Right ventricle myocardium inferior (tissue), 1 donor: Measurements from ENCODE around the gene CDHR3. TPM values are rescaled to one million over a fixed set of nuclear protein-coding genes. Genes with fewer than 3 reads are reported as not detected.
A peak's percentile ranks its signal among the peaks of the same experiment; 100 is the strongest.

Source experiments
- ATAC-seq: fragments of 200-7000 bp; cut with Tn5 transposase; one replicate; pipeline ENCODE4 v1.9.1; 2020; ENCODE audit warnings: mild to moderate bottlenecking, moderate library complexity
- DNase-seq: peaks from one replicate; pipeline ENCODE4 v3.0.0; 2021; ENCODE audit errors: missing footprints
- intact Hi-C: fragments of 100-400 bp; cut with DNase I; formaldehyde crosslinking; loops from one replicate; pipeline ENCODE4 v1.11.0; 2022
- total RNA-seq: library from RNA; stranded (reverse); fragmentation: NEBNext Ultra II Directional; extraction: Animal tissue kit (Norgen Biotek cat#: 25700); gene quantifications from one replicate; pipeline ENCODE4 v1.2.1, GENCODE V29; 2021
- donor health status: DM: no; HTN: yes; CAD: no; lungs with severe emphysema.

The CDHR3 gene
- total RNA-seq, 1 donor from 2014 or later: 3.6 TPM

GRCh38 chr7:106069471-106070200 lies 106.6 kb downstream of the CDHR3 start:
- DNase-seq: no peak
- intact Hi-C loops: loop anchor here (5.0 to 10.0 kb wide), 3 partner anchors 148 to 1098 kb away; partner anchors contain the start of genes HBP1 and NAMPT
- ATAC-seq: peak; percentile 11

- ATAC-seq (peak; percentile 20), DNase-seq (no peak)
- intact Hi-C loops: loop anchor here (5.0 kb wide), 1 partner anchor 1097 kb away; the partner anchor contains the start of gene HBP1
Observed at GRCh38 chr7:106070201-106070551, 107.1 kb downstream of the CDHR3 start.

- DNase-seq (no peak), ATAC-seq (no peak)
- intact Hi-C loops: loop anchor here (5.0 kb wide), 1 partner anchor 1097 kb away; the partner anchor contains the start of gene HBP1
Observed at GRCh38 chr7:106070567-106071254, 107.6 kb downstream of the CDHR3 start.

- DNase-seq (no peak), ATAC-seq (peak; percentile 24)
- intact Hi-C loops: loop anchor here (5.0 kb wide), 1 partner anchor 1096 kb away; the partner anchor contains the start of gene HBP1
Observed at GRCh38 chr7:106071356-106071998, 108.4 kb downstream of the CDHR3 start.

- intact Hi-C loops: loop anchor here (5.0 kb wide), 1 partner anchor 1095 kb away; the partner anchor contains the start of gene HBP1
- no peak for ATAC-seq
- DNase-seq: no peak
Observed at GRCh38 chr7:106071999-106072714, 109.1 kb downstream of the CDHR3 start.

GRCh38 chr7:106072715-106073091 lies 109.6 kb downstream of the CDHR3 start:
- DNase-seq: no peak
- intact Hi-C loops: loop anchor here (5.0 kb wide), 1 partner anchor 1095 kb away; the partner anchor contains the start of gene HBP1
- ATAC-seq: no peak

- DNase-seq (no peak), ATAC-seq (no peak)
- intact Hi-C loops: loop anchor here (5.0 kb wide), 1 partner anchor 1094 kb away; the partner anchor contains the start of gene HBP1
Observed at GRCh38 chr7:106073701-106074100, 110.6 kb downstream of the CDHR3 start.

- ATAC-seq (no peak), DNase-seq (no peak)
- intact Hi-C loops: loop anchor here (5.0 kb wide), 1 partner anchor 1093 kb away; the partner anchor contains the start of gene HBP1
Observed at GRCh38 chr7:106074257-106074656, 111.2 kb downstream of the CDHR3 start.

GRCh38 chr7:106075937-106076336 lies 112.9 kb downstream of the CDHR3 start:
- ATAC-seq (no peak), DNase-seq (no peak)
- intact Hi-C loops: no loop called here

- ATAC-seq: no peak
- intact Hi-C loops: no loop called here
- no peak for DNase-seq
Observed at GRCh38 chr7:106076537-106076936, 113.5 kb downstream of the CDHR3 start.

GRCh38 chr7:106080300-106080987 lies 117.4 kb downstream of the CDHR3 start:
- DNase-seq: no peak
- ATAC-seq: peak; percentile 84
- intact Hi-C loops: no loop called here

- ATAC-seq: no peak
- no peak for DNase-seq
- intact Hi-C loops: no loop called here
Observed at GRCh38 chr7:106082087-106082854, 119.2 kb downstream of the CDHR3 start.

Other genes with a start within 250 kb of the CDHR3 start
- 6.7 TPM for gene ATXN7L1, start 86.7 kb upstream of the CDHR3 start, total RNA-seq
- gene SYPL1, start 149.0 kb downstream of the CDHR3 start, total RNA-seq: 89.9 TPM